AG10803 (cell line): ENCODE measurements around the gene GSTT4.
A peak's percentile ranks its signal among the peaks of the same experiment; 100 is the strongest.
"Not testable (repeated sequence)": the region's sequence is repeated elsewhere in the genome, so short reads cannot be mapped to it uniquely, and the experiment has no call there.

ENCODE experiments used
- DNase-seq: peaks from one replicate; pipeline ENCODE4 v3.0.0; 2010; ENCODE audit warnings: low read depth
- H3K4me3 ChIP-seq: 2 replicates; pipeline ENCODE4 v1.5.1; 2011; ENCODE audit warnings: mild to moderate bottlenecking, low read length, control low read depth
- TF ChIP-seq, protein P1 (sequence below): conservative IDR thresholded peaks from 2 replicates; pipeline ENCODE4 v1.5.1; 2011; ENCODE audit warnings: mild to moderate bottlenecking, low read length, control low read depth, inconsistent platforms

Gene GSTT4

GRCh38 chr22:23986089-23986488 lies 19.2 kb downstream of the GSTT4 start:
- DNase-seq = not testable (repeated sequence)

GRCh38 chr22:23984430-23984829 lies 20.8 kb downstream of the GSTT4 start:
- TF ChIP-seq, protein P1, sequence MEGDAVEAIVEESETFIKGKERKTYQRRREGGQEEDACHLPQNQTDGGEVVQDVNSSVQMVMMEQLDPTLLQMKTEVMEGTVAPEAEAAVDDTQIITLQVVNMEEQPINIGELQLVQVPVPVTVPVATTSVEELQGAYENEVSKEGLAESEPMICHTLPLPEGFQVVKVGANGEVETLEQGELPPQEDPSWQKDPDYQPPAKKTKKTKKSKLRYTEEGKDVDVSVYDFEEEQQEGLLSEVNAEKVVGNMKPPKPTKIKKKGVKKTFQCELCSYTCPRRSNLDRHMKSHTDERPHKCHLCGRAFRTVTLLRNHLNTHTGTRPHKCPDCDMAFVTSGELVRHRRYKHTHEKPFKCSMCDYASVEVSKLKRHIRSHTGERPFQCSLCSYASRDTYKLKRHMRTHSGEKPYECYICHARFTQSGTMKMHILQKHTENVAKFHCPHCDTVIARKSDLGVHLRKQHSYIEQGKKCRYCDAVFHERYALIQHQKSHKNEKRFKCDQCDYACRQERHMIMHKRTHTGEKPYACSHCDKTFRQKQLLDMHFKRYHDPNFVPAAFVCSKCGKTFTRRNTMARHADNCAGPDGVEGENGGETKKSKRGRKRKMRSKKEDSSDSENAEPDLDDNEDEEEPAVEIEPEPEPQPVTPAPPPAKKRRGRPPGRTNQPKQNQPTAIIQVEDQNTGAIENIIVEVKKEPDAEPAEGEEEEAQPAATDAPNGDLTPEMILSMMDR = peak; percentile 60
- H3K4me3 ChIP-seq = no peak overlapping the region
- no peak for DNase-seq

More at GRCh38 chr22:23986089-23986488, 19.2 kb downstream of the GSTT4 start:
- H3K4me3 ChIP-seq = not testable (repeated sequence)

DNA sequence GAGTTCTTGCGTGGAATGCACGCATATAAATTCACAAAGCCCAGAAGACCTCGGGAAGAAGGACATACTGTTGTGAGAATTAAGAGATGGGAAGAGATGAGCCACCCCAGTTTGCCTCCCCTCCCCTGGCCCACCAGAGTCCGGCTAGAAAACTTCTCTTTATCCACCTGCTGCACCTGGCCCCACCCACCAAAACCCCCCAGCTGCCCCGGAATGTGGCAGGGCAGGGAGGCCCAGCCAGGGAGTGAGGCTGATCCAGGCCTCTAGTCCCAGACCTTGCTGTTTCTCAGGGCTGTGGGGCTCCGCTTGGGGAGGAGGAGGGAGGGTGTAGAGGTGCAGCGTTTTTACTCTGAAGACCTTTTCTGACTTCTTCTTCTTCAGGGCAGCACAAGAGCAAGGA lies 24.7 kb downstream of the GSTT4 start:
- not testable (repeated sequence) for H3K4me3 ChIP-seq, DNase-seq

GRCh38 chr22:23979557-23980240 lies 25.6 kb downstream of the GSTT4 start, which contains the start of gene GSTT2:
TSS of gene GSTT2 (plus strand) at chr22:23980134.
- not testable (repeated sequence) for DNase-seq, H3K4me3 ChIP-seq

- H3K4me3 ChIP-seq, DNase-seq: not testable (repeated sequence)
Observed at GRCh38 chr22:23977304-23977703, 27.9 kb downstream of the GSTT4 start.

DNA sequence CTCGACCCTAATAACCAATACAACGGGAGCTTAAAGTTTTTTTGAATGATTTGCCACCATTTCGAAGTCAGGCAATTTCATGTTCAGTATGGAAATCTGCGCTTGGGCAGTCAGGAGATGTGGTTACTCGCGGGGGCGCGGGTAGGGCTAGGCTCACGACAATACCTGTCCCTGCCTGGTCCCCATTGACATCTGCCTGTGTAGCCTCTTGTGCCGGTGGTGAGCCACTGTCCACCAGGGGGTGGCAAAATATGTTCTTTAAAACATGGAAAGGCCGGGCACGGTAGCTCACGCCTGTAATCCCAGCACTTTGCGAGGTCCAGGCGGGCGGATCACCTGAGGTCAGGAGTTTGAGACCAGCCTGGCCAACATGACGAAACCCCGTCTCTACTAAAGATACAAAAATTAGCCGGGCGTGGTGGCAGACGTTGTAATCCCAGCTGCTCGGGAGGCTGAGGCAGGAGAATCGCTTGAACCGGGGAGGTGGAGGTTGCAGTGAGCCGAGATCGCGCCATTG lies 30.4 kb downstream of the GSTT4 start:
- DNase-seq = not testable (repeated sequence)

DNA sequence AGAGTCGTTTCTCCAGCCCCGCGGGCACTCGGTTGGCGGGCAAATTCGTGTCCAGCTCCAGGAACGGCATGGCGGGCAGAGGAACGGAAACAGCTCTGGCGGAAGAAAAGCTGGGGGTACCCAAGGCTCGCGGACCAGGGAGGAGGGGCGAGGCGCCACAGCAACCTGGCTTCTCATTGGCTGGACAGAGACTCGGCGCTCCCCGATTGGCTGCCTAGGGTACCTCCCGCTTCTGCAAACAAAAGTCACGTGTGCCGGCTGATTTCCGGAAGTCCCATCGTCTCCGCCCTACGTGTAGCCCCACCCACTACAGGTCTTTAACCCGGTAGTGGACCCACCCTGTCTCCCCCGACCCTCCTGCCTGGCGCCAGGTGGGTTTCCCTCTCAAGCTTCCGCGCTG lies 30.9 kb downstream of the GSTT4 start, which contains the start of gene DDT:
DDT (minus strand) TSS at position 97 of the 400 bp plus-strand sequence; CDS start at position 70, 27 bp downstream.
- DNase-seq, H3K4me3 ChIP-seq: not testable (repeated sequence)

More for the DNA sequence above, 30.4 kb downstream of the GSTT4 start:
- not testable (repeated sequence) for H3K4me3 ChIP-seq

- DNase-seq, H3K4me3 ChIP-seq: not testable (repeated sequence)
Observed at GRCh38 chr22:23971927-23972326, 33.3 kb downstream of the GSTT4 start.

DNA sequence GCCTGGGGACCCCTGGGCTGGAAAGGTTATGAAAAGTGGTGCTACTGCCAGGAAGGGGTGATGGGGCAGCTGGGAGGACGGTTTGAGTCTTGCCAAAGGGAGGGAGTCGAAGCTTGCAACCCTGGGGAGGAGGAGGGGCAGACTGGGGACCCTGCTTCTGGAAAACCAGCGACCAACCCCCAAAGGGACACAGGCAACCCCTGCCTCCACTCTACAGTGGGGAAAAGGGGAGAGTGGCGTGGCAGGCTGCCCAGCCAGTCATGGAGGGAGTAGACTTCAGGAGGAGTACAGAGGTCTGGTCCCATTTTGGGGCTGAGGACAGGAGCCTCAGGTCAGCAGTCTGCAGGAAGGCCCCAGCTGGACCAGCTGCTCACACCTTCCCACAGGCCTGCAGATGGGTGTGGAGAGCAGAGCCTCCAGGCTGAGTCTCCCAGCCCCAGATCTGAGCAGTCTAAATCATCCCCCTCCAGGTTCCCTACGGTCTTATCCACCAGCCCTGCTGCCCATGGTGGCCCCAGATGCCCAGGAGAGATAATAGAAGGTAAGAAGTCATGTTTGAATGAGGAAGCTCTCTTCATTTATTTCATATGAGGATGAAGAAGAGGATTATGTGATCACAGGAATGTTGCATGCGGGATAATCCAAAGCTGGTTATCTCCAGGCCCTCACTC lies 34.3 kb downstream of the GSTT4 start:
- no peak for DNase-seq
- TF ChIP-seq, protein P1 = no peak
- no peak overlapping the region for H3K4me3 ChIP-seq

- TF ChIP-seq, protein P1 = no peak
- H3K4me3 ChIP-seq = no peak overlapping the region
- no peak for DNase-seq
Observed at GRCh38 chr22:23970201-23970641, 35.0 kb downstream of the GSTT4 start.

- no peak for DNase-seq
- TF ChIP-seq, protein P1 = no peak
- no peak overlapping the region for H3K4me3 ChIP-seq
Observed at GRCh38 chr22:23969071-23969470, 36.2 kb downstream of the GSTT4 start.

DNA sequence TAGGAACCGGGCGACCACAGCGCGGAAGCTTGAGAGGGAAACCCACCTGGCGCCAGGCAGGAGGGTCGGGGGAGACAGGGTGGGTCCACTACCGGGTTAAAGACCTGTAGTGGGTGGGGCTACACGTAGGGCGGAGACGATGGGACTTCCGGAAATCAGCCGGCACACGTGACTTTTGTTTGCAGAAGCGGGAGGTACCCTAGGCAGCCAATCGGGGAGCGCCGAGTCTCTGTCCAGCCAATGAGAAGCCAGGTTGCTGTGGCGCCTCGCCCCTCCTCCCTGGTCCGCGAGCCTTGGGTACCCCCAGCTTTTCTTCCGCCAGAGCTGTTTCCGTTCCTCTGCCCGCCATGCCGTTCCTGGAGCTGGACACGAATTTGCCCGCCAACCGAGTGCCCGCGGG lies 38.7 kb downstream of the GSTT4 start, which contains the start of gene DDTL:
DDTL (plus strand) TSS at position 321 of the 400 bp plus-strand sequence; CDS start at position 348, 27 bp downstream.
- not testable (repeated sequence) for H3K4me3 ChIP-seq, DNase-seq

DNA sequence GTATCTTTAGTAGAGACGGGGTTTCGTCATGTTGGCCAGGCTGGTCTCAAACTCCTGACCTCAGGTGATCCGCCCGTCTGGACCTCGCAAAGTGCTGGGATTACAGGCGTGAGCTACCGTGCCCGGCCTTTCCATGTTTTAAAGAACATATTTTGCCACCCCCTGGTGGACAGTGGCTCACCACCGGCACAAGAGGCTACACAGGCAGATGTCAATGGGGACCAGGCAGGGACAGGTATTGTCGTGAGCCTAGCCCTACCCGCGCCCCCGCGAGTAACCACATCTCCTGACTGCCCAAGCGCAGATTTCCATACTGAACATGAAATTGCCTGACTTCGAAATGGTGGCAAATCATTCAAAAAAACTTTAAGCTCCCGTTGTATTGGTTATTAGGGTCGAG lies 39.2 kb downstream of the GSTT4 start:
- not testable (repeated sequence) for DNase-seq, H3K4me3 ChIP-seq

- DNase-seq = not testable (repeated sequence)
- peak within 1 kb of the TSS; percentile 20; the same call in 1 of the 2 replicates for H3K4me3 ChIP-seq
Observed at GRCh38 chr22:23961084-23961771, 44.0 kb downstream of the GSTT4 start, which contains the start of gene GSTT2B. TSS of gene GSTT2B (minus strand) at chr22:23961195. CDS start at chr22:23961131, 64 bp downstream.
